ENCODE measurements around the gene MAN1C1.

MAN1C1 gene

GRCh38 chr1:25729790-25730644 is 113.4 kb downstream of the MAN1C1 start:
- Histone ChIP-seq H4K20me1 (ENCODE audit: insufficient read depth, low read length) (peaks cover 16% of the 10 kb centered on the region), H3K9ac (ENCODE audit: low read depth, low read length) (no peak overlapping the region), H3K4me3 (ENCODE audit: low read depth in 1 of 2, low read length in 2 of 2) (no peak overlapping the region), H3K79me2 (ENCODE audit: insufficient read depth, low read length) (no peaks in the 10 kb centered on the region), H3K4me1 (ENCODE audit: insufficient read depth, low read length) (no peaks in the 10 kb centered on the region), H3K36me3 (ENCODE audit: insufficient read depth, low read length) (no peaks in the 10 kb centered on the region), H3K4me2 (ENCODE audit: insufficient read depth, low read length) (no peak overlapping the region), H2AFZ (ENCODE audit: low read depth, low read length) (no peak overlapping the region), H3K27ac (ENCODE audit: low read length) (no peak overlapping the region), H3K27me3 (ENCODE audit: insufficient read depth, low read length, poor library complexity) (peaks cover 15% of the 10 kb centered on the region), H3K9me3 (ENCODE audit: insufficient read depth, low read length, severe bottlenecking) (no peaks in the 10 kb centered on the region)
- TF ChIP-seq CTCF (IDR thresholded peaks at IDR 0.05; ENCODE audit: borderline replicate concordance, extremely low read depth, low read length, poor library complexity, severe bottlenecking) = no peak
- TF ChIP-seq EZH2 (IDR thresholded peaks at IDR 0.05; ENCODE audit: borderline replicate concordance, low read depth, low read length, severe bottlenecking) = no peak
- ATAC-seq (ENCODE audit: insufficient read depth, low read depth) = no peak
- DNase-seq = no peak

- Histone ChIP-seq H3K4me1 (ENCODE audit: insufficient read depth, low read length) (no peaks in the 10 kb centered on the region), H3K4me2 (ENCODE audit: insufficient read depth, low read length) (no peak overlapping the region), H3K9ac (ENCODE audit: low read depth, low read length) (no peak overlapping the region), H3K79me2 (ENCODE audit: insufficient read depth, low read length) (no peaks in the 10 kb centered on the region), H3K27me3 (ENCODE audit: insufficient read depth, low read length, poor library complexity) (peaks cover 14% of the 10 kb centered on the region), H2AFZ (ENCODE audit: low read depth, low read length) (no peak overlapping the region), H4K20me1 (ENCODE audit: insufficient read depth, low read length) (peaks cover 16% of the 10 kb centered on the region), H3K27ac (ENCODE audit: low read length) (no peak overlapping the region), H3K36me3 (ENCODE audit: insufficient read depth, low read length) (no peaks in the 10 kb centered on the region), H3K4me3 (ENCODE audit: low read depth in 1 of 2, low read length in 2 of 2) (no peak overlapping the region), H3K9me3 (ENCODE audit: insufficient read depth, low read length, severe bottlenecking) (no peaks in the 10 kb centered on the region)
- TF ChIP-seq EZH2 (IDR thresholded peaks at IDR 0.05; ENCODE audit: borderline replicate concordance, low read depth, low read length, severe bottlenecking) (no peak), CTCF (IDR thresholded peaks at IDR 0.05; ENCODE audit: borderline replicate concordance, extremely low read depth, low read length, poor library complexity, severe bottlenecking) (no peak)
- ATAC-seq (ENCODE audit: insufficient read depth, low read depth) (no peak), DNase-seq (no peak)
Observed at GRCh38 chr1:25731148-25731547, 114.6 kb downstream of the MAN1C1 start.

GRCh38 chr1:25731626-25732370 is 115.2 kb downstream of the MAN1C1 start:
- H4K20me1 ChIP-seq (ENCODE audit: insufficient read depth, low read length) = peaks cover 16% of the 10 kb centered on the region
- no peak overlapping the region for H3K27ac ChIP-seq (ENCODE audit: low read length)
- ATAC-seq (ENCODE audit: insufficient read depth, low read depth) (no peak), DNase-seq (no peak)
- H3K4me3 ChIP-seq (ENCODE audit: low read depth in 1 of 2, low read length in 2 of 2) = no peak overlapping the region
- H3K4me2 ChIP-seq (ENCODE audit: insufficient read depth, low read length) = no peak overlapping the region
- TF ChIP-seq CTCF (IDR thresholded peaks at IDR 0.05; ENCODE audit: borderline replicate concordance, extremely low read depth, low read length, poor library complexity, severe bottlenecking) (no peak), EZH2 (IDR thresholded peaks at IDR 0.05; ENCODE audit: borderline replicate concordance, low read depth, low read length, severe bottlenecking) (no peak)
- H3K4me1 ChIP-seq (ENCODE audit: insufficient read depth, low read length) = no peaks in the 10 kb centered on the region
- H3K9me3 ChIP-seq (ENCODE audit: insufficient read depth, low read length, severe bottlenecking) = no peaks in the 10 kb centered on the region
- H3K9ac ChIP-seq (ENCODE audit: low read depth, low read length) = no peak overlapping the region
- H3K79me2 ChIP-seq (ENCODE audit: insufficient read depth, low read length) = no peaks in the 10 kb centered on the region
- peaks cover 11% of the 10 kb centered on the region for H3K27me3 ChIP-seq (ENCODE audit: insufficient read depth, low read length, poor library complexity)
- H2AFZ ChIP-seq (ENCODE audit: low read depth, low read length) = no peak overlapping the region
- H3K36me3 ChIP-seq (ENCODE audit: insufficient read depth, low read length) = no peaks in the 10 kb centered on the region
